NT2/D1 (cell line): Measurements from ENCODE around the gene DOCK9.
"Not testable (repeated sequence)": the region's sequence is repeated elsewhere in the genome, so short reads cannot be mapped to it uniquely, and the experiment has no call there.

Source experiments
- DNase-seq: peaks from one replicate; pipeline ENCODE4 v3.0.0-alpha.2; 2011; ENCODE audit warnings: low read depth, low spot score
- H3K27me3 ChIP-seq: 2 replicates; pipeline ENCODE4 v1.6.0; 2011; ENCODE audit warnings: mild to moderate bottlenecking; ENCODE audit not compliant: insufficient read length, insufficient read depth
- H3K36me3 ChIP-seq: 2 replicates; pipeline ENCODE4 v1.6.1; 2011; ENCODE audit warnings: mild to moderate bottlenecking, low read length, mixed read lengths; ENCODE audit not compliant: insufficient read depth, insufficient read length
- H3K4me1 ChIP-seq: 2 replicates; pipeline ENCODE4 v1.5.1; 2011; ENCODE audit not compliant: insufficient read depth, insufficient read length
- H3K4me3 ChIP-seq: 2 replicates; pipeline ENCODE4 v1.5.1; 2011; ENCODE audit warnings: low read depth; ENCODE audit not compliant: insufficient read length
- H3K9ac ChIP-seq: 2 replicates; pipeline ENCODE4 v1.6.0; 2011; ENCODE audit warnings: low read depth; ENCODE audit not compliant: insufficient read length
- H3K9me3 ChIP-seq: 2 replicates; pipeline ENCODE4 v1.5.1; 2011; ENCODE audit warnings: mild to moderate bottlenecking, low read length; ENCODE audit not compliant: insufficient read depth
- SUZ12 ChIP-seq: IDR thresholded peaks from 2 replicates; pipeline ENCODE4 v1.6.1; 2011; ENCODE audit not compliant: insufficient read length, insufficient read depth; ENCODE audit errors: extremely low read depth
- YY1 ChIP-seq: IDR thresholded peaks from 2 replicates; pipeline ENCODE4 v1.6.1; 2011; ENCODE audit not compliant: insufficient read length, insufficient read depth
- ZNF274 ChIP-seq: IDR thresholded peaks from 2 replicates; pipeline ENCODE4 v1.6.1; 2011; ENCODE audit warnings: mild to moderate bottlenecking, low read depth, low read length

Gene DOCK9

GRCh38 chr13:98761986-98762616, 215.8 kb downstream of the DOCK9 start:
- TF ChIP-seq SUZ12 = no peak
- no peak for TF ChIP-seq YY1
- TF ChIP-seq ZNF274 = no peak
- H3K9ac ChIP-seq = no peak overlapping the region
- no peak for DNase-seq
- H3K9me3 ChIP-seq = peaks cover 5% of the 10 kb centered on the region; the same call in 1 of the 2 replicates
- H3K27me3 ChIP-seq = no peaks in the 10 kb centered on the region
- no peaks in the 10 kb centered on the region for H3K4me1 ChIP-seq
- H3K36me3 ChIP-seq = no peaks in the 10 kb centered on the region
- no peak overlapping the region for H3K4me3 ChIP-seq

- no peak overlapping the region for H3K9ac ChIP-seq
- no peaks in the 10 kb centered on the region for H3K27me3 ChIP-seq
- no peaks in the 10 kb centered on the region for H3K4me1 ChIP-seq
- no peaks in the 10 kb centered on the region for H3K36me3 ChIP-seq
- no peak overlapping the region for H3K4me3 ChIP-seq
- peaks cover 5% of the 10 kb centered on the region; the same call in 1 of the 2 replicates for H3K9me3 ChIP-seq
- DNase-seq = no peak
- TF ChIP-seq ZNF274 (no peak), SUZ12 (no peak), YY1 (no peak)
These were observed 216.5 kb downstream of the DOCK9 start for GRCh38 chr13:98761126-98761985.

DNA sequence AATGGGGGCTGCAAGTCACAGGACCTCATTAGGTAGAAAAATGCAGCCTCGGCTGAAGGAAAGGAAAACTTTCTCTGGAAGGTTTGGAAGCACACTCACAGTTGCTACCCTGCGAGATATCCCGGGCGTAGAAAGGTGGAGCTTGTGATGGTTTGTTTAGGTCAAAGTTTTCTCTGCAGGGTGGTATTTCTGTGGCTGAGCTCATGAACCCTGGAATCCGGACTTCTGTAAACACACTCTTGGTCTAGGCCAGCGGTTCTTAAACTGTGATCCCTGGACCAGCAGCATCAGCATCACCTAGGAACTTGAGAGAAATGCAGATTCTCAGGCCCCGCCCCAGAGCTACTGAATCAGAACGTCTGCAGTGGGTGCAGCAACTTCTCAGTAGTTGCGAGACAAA, 222.1 kb downstream of the DOCK9 start:
- no peak for DNase-seq
- Histone ChIP-seq H3K4me3 (no peak overlapping the region), H3K27me3 (peaks cover 26% of the 10 kb centered on the region), H3K36me3 (no peaks in the 10 kb centered on the region), H3K4me1 (peaks cover 3% of the 10 kb centered on the region), H3K9ac (no peak overlapping the region), H3K9me3 (no peaks in the 10 kb centered on the region)
- TF ChIP-seq ZNF274 (no peak), SUZ12 (no peak), YY1 (no peak)

DNA sequence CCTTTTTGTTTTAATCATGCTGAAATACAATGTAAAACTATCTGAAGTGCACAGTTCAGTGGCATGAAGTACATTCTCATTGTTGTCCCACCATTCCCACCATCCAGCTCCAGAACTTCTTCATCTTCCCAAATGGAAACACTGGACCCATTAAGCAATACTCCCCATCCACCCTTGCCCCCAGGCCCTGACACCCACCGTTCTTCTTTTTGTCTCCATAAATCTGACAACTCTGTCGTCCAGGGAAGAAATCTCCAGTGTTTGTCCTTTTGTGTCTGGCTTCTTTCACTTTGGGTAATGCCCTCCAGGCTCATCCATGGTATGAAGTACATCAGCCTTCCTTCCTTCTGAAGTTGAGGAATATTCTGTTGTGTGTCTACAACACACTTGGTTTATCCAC, 222.7 kb downstream of the DOCK9 start:
- H3K9me3 ChIP-seq = no peaks in the 10 kb centered on the region
- no peak overlapping the region for H3K4me3 ChIP-seq
- TF ChIP-seq SUZ12 (no peak), YY1 (no peak), ZNF274 (no peak)
- no peak overlapping the region for H3K9ac ChIP-seq
- peaks cover 3% of the 10 kb centered on the region for H3K4me1 ChIP-seq
- H3K36me3 ChIP-seq = no peaks in the 10 kb centered on the region
- DNase-seq = no peak
- peaks cover 29% of the 10 kb centered on the region for H3K27me3 ChIP-seq

DNA sequence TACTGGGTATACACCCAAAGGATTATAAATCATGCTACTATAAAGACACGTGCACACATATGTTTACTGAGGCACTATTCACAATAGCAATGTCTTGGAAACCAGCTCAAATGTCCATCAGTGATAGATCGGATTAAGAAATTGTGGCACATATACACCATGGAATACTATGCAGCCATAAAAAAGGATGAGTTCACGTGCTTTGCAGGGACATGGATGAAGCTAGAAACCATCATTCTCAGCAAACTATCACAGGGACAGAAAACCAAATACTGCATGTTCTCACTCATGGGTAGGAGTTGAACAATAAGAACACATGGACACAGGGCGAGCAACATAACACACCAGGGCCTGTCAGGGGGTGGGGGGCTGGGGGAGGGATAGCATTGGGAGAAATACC, 223.4 kb downstream of the DOCK9 start:
- DNase-seq, H3K36me3 ChIP-seq, H3K9ac ChIP-seq, H3K4me3 ChIP-seq, H3K4me1 ChIP-seq, H3K9me3 ChIP-seq: not testable (repeated sequence)
- peaks cover 29% of the 10 kb centered on the region for H3K27me3 ChIP-seq

DNA sequence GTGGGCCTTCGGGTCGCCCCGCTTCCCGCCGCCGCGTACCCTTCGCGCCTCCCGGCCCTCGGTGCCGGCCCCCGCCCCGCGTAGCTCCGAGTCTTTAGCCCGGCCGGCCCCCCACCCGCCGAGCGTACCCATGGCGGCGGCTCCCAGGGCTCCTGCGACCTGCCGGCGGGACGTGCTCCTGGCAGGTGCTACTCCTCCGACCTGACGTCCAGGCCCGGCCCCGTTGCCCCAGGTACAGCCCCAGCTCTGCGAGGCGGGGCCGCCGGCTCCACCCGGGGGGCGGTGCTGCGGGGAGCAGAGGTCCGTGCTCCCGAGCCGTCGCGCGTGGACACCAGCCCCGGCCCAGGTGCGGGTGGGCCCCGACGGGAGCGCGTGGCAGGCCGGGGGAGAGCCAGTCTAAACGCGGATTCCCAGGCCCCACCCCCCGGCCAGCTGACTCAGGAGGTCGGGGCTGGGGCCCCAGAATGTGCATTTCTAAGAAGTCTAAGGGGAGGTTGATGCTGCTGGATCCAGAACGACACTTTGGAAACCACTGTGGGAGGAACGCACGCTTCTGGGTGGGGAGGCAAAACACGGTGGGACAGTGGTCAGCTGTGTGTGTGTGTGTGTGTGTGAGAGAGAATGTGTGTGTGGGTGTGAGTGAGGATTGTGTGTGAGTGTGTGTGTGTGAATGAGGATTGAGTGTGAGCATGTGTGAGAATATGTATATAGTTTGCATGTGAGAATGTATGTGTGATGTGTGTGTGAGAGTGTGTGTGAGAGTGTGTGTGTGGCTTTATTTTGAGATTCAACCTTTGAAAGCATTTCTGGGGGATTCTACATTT, 225.2 kb downstream of the DOCK9 start, which contains the start of gene SLC15A1:
TSS of gene SLC15A1 (minus strand) at position 206 of the 824 bp plus-strand sequence. CDS start at position 132, 74 bp downstream.
- H3K27me3 ChIP-seq = peaks cover 29% of the 10 kb centered on the region
- H3K36me3 ChIP-seq = no peaks in the 10 kb centered on the region
- no peaks in the 10 kb centered on the region for H3K9me3 ChIP-seq
- H3K4me1 ChIP-seq = peaks cover 3% of the 10 kb centered on the region
- no peak for DNase-seq
- peak; percentile 57 for TF ChIP-seq SUZ12
- TF ChIP-seq YY1 = no peak
- H3K9ac ChIP-seq = peak within 1 kb of the TSS; percentile 56
- H3K4me3 ChIP-seq = peak within 1 kb of the TSS; percentile 45

GRCh38 chr13:98751861-98752466, 225.9 kb downstream of the DOCK9 start:
- TF ChIP-seq YY1 (no peak), SUZ12 (no peak)
- no peaks in the 10 kb centered on the region for H3K36me3 ChIP-seq
- H3K9me3 ChIP-seq = no peaks in the 10 kb centered on the region
- H3K9ac ChIP-seq = peak overlapping the region; percentile 56
- DNase-seq = no peak
- H3K27me3 ChIP-seq = peaks cover 29% of the 10 kb centered on the region
- H3K4me1 ChIP-seq = peaks cover 3% of the 10 kb centered on the region
- H3K4me3 ChIP-seq = peak overlapping the region; percentile 45
